IPS-20b (cell line): ENCODE data around the gene BTBD19.

Source experiments
- H3K27ac ChIP-seq: one replicate; pipeline ENCODE4 v1.5.1; 2013; ENCODE audit warnings: low read length
- H3K27me3 ChIP-seq: 2 replicates; pipeline ENCODE4 v1.6.1; 2013; ENCODE audit warnings: mild to moderate bottlenecking, low read length, inconsistent platforms; ENCODE audit not compliant: insufficient read depth
- H3K36me3 ChIP-seq: 2 replicates; pipeline ENCODE4 v1.6.1; 2013; ENCODE audit warnings: low read depth, mild to moderate bottlenecking, inconsistent platforms, low read length, moderate library complexity; ENCODE audit not compliant: insufficient read depth
- H3K4me1 ChIP-seq: 2 replicates; pipeline ENCODE4 v1.6.1; 2013; ENCODE audit warnings: mild to moderate bottlenecking, control low read depth, inconsistent platforms, low read length, moderate library complexity; ENCODE audit not compliant: insufficient read depth
- H3K4me3 ChIP-seq: 2 replicates; pipeline ENCODE4 v1.5.1; 2013; ENCODE audit warnings: mild to moderate bottlenecking, low read length, inconsistent platforms
- H3K9ac ChIP-seq: 2 replicates; pipeline ENCODE4 v1.6.1; 2013; ENCODE audit warnings: low read depth, mild to moderate bottlenecking, inconsistent platforms, low read length, moderate library complexity
- H3K9me3 ChIP-seq: 2 replicates; pipeline ENCODE4 v1.6.1; 2013; ENCODE audit warnings: mild to moderate bottlenecking, low read depth, low read length, inconsistent platforms; ENCODE audit not compliant: insufficient read depth

BTBD19 gene

GRCh38 chr1:44778705-44779576 lies 29.4 kb upstream of the BTBD19 start:
- Histone ChIP-seq H3K9me3 (no peaks in the 10 kb centered on the region), H3K36me3 (peaks cover 56% of the 10 kb centered on the region), H3K4me1 (peaks cover 8% of the 10 kb centered on the region; the same call in 1 of the 2 replicates), H3K27me3 (no peaks in the 10 kb centered on the region), H3K4me3 (no peak overlapping the region; the same call in none of the 2 replicates), H3K27ac (no peak overlapping the region), H3K9ac (peak overlapping the region; percentile 99; the same call in 1 of the 2 replicates)

- no peak overlapping the region for H3K4me3 ChIP-seq
- no peak overlapping the region for H3K9ac ChIP-seq
- H3K4me1 ChIP-seq = peaks cover 11% of the 10 kb centered on the region; the same call in 1 of the 2 replicates
- H3K27me3 ChIP-seq = peaks cover 13% of the 10 kb centered on the region
- no peak overlapping the region for H3K27ac ChIP-seq
- peaks cover 56% of the 10 kb centered on the region for H3K36me3 ChIP-seq
- H3K9me3 ChIP-seq = no peaks in the 10 kb centered on the region
Observed at GRCh38 chr1:44780583-44781121, 27.7 kb upstream of the BTBD19 start.

GRCh38 chr1:44783697-44784093 lies 24.6 kb upstream of the BTBD19 start:
- Histone ChIP-seq H3K27ac (no peak overlapping the region), H3K27me3 (peaks cover 23% of the 10 kb centered on the region), H3K9ac (peak overlapping the region; percentile 66; the same call in 1 of the 2 replicates), H3K9me3 (no peaks in the 10 kb centered on the region), H3K4me1 (peaks cover 15% of the 10 kb centered on the region; the same call in 1 of the 2 replicates), H3K4me3 (peak overlapping the region; percentile 53), H3K36me3 (peaks cover 27% of the 10 kb centered on the region)

- Histone ChIP-seq H3K36me3 (peaks cover 20% of the 10 kb centered on the region), H3K4me3 (peak overlapping the region; percentile 64), H3K9ac (peak overlapping the region; percentile 72; the same call in 1 of the 2 replicates), H3K27ac (no peak overlapping the region), H3K4me1 (peaks cover 15% of the 10 kb centered on the region; the same call in 1 of the 2 replicates), H3K9me3 (no peaks in the 10 kb centered on the region), H3K27me3 (peaks cover 23% of the 10 kb centered on the region)
Observed at GRCh38 chr1:44784094-44785028, 24.0 kb upstream of the BTBD19 start.

- H3K4me3 ChIP-seq = peak overlapping the region; percentile 64
- H3K4me1 ChIP-seq = peaks cover 18% of the 10 kb centered on the region; the same call in 1 of the 2 replicates
- no peaks in the 10 kb centered on the region for H3K9me3 ChIP-seq
- H3K9ac ChIP-seq = no peak overlapping the region
- H3K27me3 ChIP-seq = peaks cover 23% of the 10 kb centered on the region
- H3K27ac ChIP-seq = no peak overlapping the region
- peaks cover 13% of the 10 kb centered on the region; the same call in 1 of the 2 replicates for H3K36me3 ChIP-seq
Observed at GRCh38 chr1:44785029-44785380, 23.3 kb upstream of the BTBD19 start.

- H3K27ac ChIP-seq = no peak overlapping the region
- peak overlapping the region; percentile 66; the same call in 1 of the 2 replicates for H3K4me3 ChIP-seq
- peaks cover 9% of the 10 kb centered on the region; the same call in 1 of the 2 replicates for H3K36me3 ChIP-seq
- H3K9ac ChIP-seq = peak overlapping the region; percentile 75; the same call in 1 of the 2 replicates
- peaks cover 23% of the 10 kb centered on the region for H3K27me3 ChIP-seq
- peaks cover 18% of the 10 kb centered on the region; the same call in 1 of the 2 replicates for H3K4me1 ChIP-seq
- no peaks in the 10 kb centered on the region for H3K9me3 ChIP-seq
Observed at GRCh38 chr1:44785501-44786137, 22.7 kb upstream of the BTBD19 start.

GRCh38 chr1:44786138-44786840 lies 22.0 kb upstream of the BTBD19 start:
- Histone ChIP-seq H3K27me3 (peaks cover 23% of the 10 kb centered on the region), H3K27ac (no peak overlapping the region), H3K36me3 (peaks cover 3% of the 10 kb centered on the region; the same call in 1 of the 2 replicates), H3K9me3 (no peaks in the 10 kb centered on the region), H3K9ac (peak overlapping the region; percentile 75; the same call in 1 of the 2 replicates), H3K4me1 (peaks cover 18% of the 10 kb centered on the region; the same call in 1 of the 2 replicates), H3K4me3 (peak overlapping the region; percentile 66)

GRCh38 chr1:44786841-44787426 lies 21.4 kb upstream of the BTBD19 start:
- Histone ChIP-seq H3K27ac (no peak overlapping the region), H3K27me3 (peaks cover 23% of the 10 kb centered on the region), H3K9me3 (no peaks in the 10 kb centered on the region), H3K36me3 (no peaks in the 10 kb centered on the region), H3K4me3 (peak overlapping the region; percentile 66; the same call in 1 of the 2 replicates), H3K9ac (peak overlapping the region; percentile 75; the same call in 1 of the 2 replicates), H3K4me1 (peaks cover 18% of the 10 kb centered on the region; the same call in 1 of the 2 replicates)

GRCh38 chr1:44787506-44787905 lies 20.8 kb upstream of the BTBD19 start:
- Histone ChIP-seq H3K36me3 (no peaks in the 10 kb centered on the region), H3K27me3 (peaks cover 23% of the 10 kb centered on the region), H3K9ac (no peak overlapping the region), H3K27ac (no peak overlapping the region), H3K4me1 (peaks cover 18% of the 10 kb centered on the region; the same call in 1 of the 2 replicates), H3K4me3 (no peak overlapping the region), H3K9me3 (no peaks in the 10 kb centered on the region)
